Hepatocyte (in vitro differentiated cells): Measurements from ENCODE around the gene NECAB2.

ENCODE experiments used
- CTCF ChIP-seq: fragments of 200-600 bp; sonication (generic); IDR thresholded peaks from 2 replicates; pipeline ENCODE4 v1.5.1; 2016; ENCODE audit warnings: antibody characterized with exemption, mild to moderate bottlenecking; ENCODE audit not compliant: poor library complexity
- EZH2 ChIP-seq: fragments of 200-600 bp; sonication (generic); IDR thresholded peaks from 2 replicates; pipeline ENCODE4 v1.6.1; 2016; ENCODE audit warnings: antibody characterized with exemption, mild to moderate bottlenecking, borderline replicate concordance

GRCh38 chr16:84007965-84008364 is 39.9 kb downstream of the NECAB2 start:
- TF ChIP-seq CTCF (no peak), EZH2 (no peak)
